HCT116 (cell line): ENCODE results near the gene STPG2.

Experiments used
- EZH2 ChIP-seq: fragments of 200-600 bp; sonication (generic); IDR thresholded peaks from 2 replicates; pipeline ENCODE4 v1.6.1; 2017; ENCODE audit warnings: antibody characterized with exemption, mixed run types
- POLR2A ChIP-seq: IDR thresholded peaks from 2 replicates; pipeline ENCODE4 v1.7.0; 2011; ENCODE audit warnings: borderline replicate concordance; ENCODE audit not compliant: insufficient read depth, insufficient read length; ENCODE audit errors: extremely low read depth
- POLR2AphosphoS5 ChIP-seq: IDR thresholded peaks from 2 replicates; pipeline ENCODE4 v1.6.1; 2011; ENCODE audit warnings: mild to moderate bottlenecking, low read depth, low read length, moderate library complexity
- RAD21 ChIP-seq: IDR thresholded peaks from 2 replicates; pipeline ENCODE4 v1.6.1; 2012; ENCODE audit warnings: low read depth, mild to moderate bottlenecking
- TF ChIP-seq, protein P1 (sequence below), 3 experiments: fragments of 200-600 bp in 1 of 3; sonication (generic) in 1 of 3; IDR thresholded peaks in 2 of 3; conservative IDR thresholded peaks in 1 of 3; 2 replicates each; pipeline ENCODE4 v1.5.1; 2012 to 2017; ENCODE audit warnings: low read depth in 2 of 3, low read length in 2 of 3, antibody characterized with exemption in 1 of 3, borderline replicate concordance in 1 of 3, control low read depth in 1 of 3, mild to moderate bottlenecking in 1 of 3, mixed read lengths in 1 of 3, mixed run types in 1 of 3, moderate library complexity in 1 of 3; ENCODE audit not compliant: insufficient read depth in 1 of 3
- TF ChIP-seq, protein P2 (sequence below): IDR thresholded peaks from 2 replicates; pipeline ENCODE4 v1.6.1; 2012
- TF ChIP-seq, protein P3 (sequence below): IDR thresholded peaks from 2 replicates; pipeline ENCODE4 v1.6.1; 2012; ENCODE audit warnings: low read depth

DNA sequence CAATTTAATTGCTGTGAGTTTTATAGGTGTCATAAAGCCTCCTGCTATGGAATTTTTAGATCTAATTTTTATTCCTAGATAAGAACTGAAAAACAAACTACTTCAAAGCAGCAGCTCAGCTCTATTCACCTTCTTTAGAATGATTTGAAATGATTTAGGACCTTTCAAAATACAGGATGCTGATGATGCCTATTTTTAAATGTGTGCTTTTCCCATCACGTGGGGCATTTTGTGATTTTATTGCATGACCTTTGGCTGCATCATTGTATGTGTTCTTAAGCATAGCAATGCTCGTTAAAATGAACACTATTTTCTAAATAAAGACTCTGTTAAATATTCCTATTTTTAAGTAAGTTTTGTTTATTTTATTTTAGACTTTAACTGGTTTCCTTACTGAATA lies 537.3 kb downstream of the STPG2 start:
- TF ChIP-seq RAD21 (no peak), POLR2AphosphoS5 (no peak), POLR2A (no peak), EZH2 (no peak)
- TF ChIP-seq, protein P1, sequence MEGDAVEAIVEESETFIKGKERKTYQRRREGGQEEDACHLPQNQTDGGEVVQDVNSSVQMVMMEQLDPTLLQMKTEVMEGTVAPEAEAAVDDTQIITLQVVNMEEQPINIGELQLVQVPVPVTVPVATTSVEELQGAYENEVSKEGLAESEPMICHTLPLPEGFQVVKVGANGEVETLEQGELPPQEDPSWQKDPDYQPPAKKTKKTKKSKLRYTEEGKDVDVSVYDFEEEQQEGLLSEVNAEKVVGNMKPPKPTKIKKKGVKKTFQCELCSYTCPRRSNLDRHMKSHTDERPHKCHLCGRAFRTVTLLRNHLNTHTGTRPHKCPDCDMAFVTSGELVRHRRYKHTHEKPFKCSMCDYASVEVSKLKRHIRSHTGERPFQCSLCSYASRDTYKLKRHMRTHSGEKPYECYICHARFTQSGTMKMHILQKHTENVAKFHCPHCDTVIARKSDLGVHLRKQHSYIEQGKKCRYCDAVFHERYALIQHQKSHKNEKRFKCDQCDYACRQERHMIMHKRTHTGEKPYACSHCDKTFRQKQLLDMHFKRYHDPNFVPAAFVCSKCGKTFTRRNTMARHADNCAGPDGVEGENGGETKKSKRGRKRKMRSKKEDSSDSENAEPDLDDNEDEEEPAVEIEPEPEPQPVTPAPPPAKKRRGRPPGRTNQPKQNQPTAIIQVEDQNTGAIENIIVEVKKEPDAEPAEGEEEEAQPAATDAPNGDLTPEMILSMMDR (IDR thresholded peaks at IDR 0.05 in 2 of 3, conservative IDR thresholded peaks at IDR 0.05 in 1 of 3; ENCODE audit: borderline replicate concordance in 1 of 3, insufficient read depth in 1 of 3, low read depth in 2 of 3, low read length in 2 of 3): no peak
- TF ChIP-seq, protein P2, sequence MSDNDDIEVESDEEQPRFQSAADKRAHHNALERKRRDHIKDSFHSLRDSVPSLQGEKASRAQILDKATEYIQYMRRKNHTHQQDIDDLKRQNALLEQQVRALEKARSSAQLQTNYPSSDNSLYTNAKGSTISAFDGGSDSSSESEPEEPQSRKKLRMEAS: no peak
- TF ChIP-seq, protein P3, sequence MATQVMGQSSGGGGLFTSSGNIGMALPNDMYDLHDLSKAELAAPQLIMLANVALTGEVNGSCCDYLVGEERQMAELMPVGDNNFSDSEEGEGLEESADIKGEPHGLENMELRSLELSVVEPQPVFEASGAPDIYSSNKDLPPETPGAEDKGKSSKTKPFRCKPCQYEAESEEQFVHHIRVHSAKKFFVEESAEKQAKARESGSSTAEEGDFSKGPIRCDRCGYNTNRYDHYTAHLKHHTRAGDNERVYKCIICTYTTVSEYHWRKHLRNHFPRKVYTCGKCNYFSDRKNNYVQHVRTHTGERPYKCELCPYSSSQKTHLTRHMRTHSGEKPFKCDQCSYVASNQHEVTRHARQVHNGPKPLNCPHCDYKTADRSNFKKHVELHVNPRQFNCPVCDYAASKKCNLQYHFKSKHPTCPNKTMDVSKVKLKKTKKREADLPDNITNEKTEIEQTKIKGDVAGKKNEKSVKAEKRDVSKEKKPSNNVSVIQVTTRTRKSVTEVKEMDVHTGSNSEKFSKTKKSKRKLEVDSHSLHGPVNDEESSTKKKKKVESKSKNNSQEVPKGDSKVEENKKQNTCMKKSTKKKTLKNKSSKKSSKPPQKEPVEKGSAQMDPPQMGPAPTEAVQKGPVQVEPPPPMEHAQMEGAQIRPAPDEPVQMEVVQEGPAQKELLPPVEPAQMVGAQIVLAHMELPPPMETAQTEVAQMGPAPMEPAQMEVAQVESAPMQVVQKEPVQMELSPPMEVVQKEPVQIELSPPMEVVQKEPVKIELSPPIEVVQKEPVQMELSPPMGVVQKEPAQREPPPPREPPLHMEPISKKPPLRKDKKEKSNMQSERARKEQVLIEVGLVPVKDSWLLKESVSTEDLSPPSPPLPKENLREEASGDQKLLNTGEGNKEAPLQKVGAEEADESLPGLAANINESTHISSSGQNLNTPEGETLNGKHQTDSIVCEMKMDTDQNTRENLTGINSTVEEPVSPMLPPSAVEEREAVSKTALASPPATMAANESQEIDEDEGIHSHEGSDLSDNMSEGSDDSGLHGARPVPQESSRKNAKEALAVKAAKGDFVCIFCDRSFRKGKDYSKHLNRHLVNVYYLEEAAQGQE: no peak
